WI38 (cell line): ENCODE data around the gene EMC8.

Source experiments
- H3K4me3 ChIP-seq: 2 replicates; pipeline ENCODE4 v1.5.1; 2011; ENCODE audit warnings: low read depth, mild to moderate bottlenecking, control low read depth, low read length
- TF ChIP-seq, protein P1 (sequence below): IDR thresholded peaks from 2 replicates; pipeline ENCODE4 v1.5.1; 2012; ENCODE audit warnings: low read depth, mild to moderate bottlenecking, control low read depth, low read length

EMC8 gene

DNA sequence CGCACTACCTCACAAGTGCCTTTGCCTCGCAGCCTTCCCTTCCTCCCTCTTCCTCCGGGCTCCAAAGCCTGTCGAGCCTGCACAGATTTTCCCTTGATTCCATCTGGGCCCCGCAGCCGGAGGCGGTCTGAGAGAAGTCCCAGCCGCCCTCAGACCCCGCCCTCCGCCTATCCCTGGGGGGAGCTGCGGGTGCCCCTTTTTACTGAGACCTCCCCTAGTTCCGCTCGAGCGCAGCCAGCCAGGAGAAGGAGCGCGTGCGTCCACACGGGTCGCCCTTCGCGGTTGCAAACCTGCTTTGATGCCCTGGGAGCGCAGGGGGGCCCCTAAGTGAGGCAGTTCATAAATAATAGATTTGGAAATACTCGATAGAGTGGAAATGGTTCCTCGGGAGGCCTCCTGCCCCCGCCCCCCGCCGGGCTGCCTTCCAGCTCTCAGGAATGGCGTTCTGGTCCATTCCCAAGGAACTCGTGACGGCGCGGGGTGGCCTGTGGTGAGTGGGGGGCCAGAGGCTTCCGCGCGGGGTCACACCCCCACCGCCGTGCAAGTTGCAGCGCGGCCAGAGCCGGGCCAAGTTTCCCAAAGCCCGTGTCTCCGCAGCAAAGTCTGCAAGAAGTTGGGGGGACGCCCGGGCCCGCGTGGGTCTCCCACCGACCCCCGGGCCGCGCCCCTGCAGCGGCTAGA, 49.1 kb downstream of the EMC8 start:
- peak overlapping the region; percentile 69 for H3K4me3 ChIP-seq
- TF ChIP-seq, protein P1, sequence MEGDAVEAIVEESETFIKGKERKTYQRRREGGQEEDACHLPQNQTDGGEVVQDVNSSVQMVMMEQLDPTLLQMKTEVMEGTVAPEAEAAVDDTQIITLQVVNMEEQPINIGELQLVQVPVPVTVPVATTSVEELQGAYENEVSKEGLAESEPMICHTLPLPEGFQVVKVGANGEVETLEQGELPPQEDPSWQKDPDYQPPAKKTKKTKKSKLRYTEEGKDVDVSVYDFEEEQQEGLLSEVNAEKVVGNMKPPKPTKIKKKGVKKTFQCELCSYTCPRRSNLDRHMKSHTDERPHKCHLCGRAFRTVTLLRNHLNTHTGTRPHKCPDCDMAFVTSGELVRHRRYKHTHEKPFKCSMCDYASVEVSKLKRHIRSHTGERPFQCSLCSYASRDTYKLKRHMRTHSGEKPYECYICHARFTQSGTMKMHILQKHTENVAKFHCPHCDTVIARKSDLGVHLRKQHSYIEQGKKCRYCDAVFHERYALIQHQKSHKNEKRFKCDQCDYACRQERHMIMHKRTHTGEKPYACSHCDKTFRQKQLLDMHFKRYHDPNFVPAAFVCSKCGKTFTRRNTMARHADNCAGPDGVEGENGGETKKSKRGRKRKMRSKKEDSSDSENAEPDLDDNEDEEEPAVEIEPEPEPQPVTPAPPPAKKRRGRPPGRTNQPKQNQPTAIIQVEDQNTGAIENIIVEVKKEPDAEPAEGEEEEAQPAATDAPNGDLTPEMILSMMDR = no peak; the same call in 1 of the 2 replicates

DNA sequence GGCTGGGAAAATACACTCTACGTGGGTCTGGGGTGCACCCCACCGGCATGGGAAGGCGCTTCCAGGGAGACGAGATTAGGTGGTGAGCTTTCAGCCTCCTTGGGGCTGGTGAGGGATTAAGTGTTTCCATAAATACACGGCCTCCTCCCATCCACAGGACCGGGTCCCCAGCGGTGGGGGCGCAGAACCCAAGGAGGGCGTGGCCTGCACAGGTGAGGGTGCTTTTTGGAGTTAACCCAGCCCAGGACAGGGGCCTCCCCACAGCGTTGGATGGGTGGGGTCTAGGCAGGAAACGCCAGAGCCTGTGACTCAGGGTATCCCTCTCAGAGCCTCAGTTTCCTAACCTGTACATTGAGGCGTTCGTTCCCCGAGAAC, 49.6 kb downstream of the EMC8 start:
- H3K4me3 ChIP-seq = peak overlapping the region; percentile 69
- TF ChIP-seq, protein P1 = no peak

DNA sequence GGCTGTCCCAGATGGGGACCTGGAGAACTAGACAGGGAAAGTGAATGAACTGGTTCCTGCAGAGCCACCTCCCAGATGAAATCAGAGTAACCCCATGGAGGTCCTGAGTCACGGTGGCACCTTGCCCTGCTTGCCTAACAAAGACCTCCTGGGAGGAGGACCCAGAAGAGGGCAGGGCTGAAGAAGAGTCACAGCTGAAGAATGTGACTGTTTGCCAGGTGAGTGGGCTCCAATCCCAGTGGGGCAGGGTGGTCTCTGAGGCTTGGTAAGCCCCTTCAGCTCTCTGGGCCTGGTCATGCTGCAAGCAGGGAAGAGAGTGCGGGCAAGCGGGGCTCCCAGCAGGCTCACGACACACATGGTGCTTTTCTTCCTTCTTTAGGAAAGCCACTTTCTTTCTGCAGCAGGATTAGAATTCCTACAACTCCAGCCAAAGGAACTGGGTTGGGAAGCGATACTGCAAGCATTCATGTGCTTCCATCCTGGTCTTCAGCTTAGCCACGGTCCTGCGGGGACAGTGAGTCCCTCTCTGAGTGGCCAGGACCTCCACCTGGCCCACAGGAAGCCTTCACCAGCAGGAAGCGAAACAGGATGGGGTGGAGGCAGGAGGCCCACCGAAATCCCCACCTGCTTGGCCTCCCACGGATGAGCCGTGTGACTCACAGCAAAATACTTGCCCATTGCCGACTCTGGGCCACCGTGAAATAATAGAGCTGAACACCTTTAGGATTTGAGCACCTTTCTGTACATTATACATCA, 52.7 kb downstream of the EMC8 start:
- TF ChIP-seq, protein P1 = no peak
- H3K4me3 ChIP-seq = no peak overlapping the region

DNA sequence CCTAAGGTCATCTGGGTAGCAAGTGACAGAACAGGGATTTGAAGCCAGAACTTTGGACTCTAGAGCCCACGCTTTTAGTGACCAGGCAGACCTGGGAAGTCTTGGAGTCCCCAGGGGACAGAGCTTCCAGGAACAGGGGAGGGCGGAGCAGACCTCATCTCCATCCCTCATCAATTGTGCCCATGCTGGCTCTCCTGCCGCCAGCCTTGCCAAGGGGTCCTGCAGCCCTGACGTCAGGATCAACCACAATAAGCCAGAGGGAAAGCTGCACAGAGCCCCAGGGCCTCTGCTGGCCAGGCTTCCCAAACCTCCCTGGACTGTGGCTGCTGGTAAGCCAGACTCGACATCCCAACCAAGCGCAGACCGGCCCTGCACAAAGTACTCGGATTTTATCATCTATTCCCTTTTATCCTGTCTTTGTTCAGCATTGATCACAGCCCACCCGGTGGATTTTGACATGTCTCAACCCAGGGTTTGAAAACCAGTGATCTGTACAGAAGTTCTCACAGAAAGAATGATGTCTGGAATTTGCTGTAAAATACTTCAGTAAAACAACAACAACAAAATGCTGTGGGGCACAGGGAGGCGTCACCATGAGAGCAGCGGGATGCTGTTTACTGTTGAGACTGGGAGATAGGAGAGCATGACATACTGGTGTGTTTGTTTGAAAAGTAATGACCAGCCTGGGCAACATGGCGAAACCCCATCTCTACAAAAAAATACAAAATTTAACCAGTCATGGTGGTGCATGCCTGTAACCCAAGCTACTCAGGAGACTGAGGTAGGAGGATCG, 60.2 kb downstream of the EMC8 start:
- no peak overlapping the region for H3K4me3 ChIP-seq
- TF ChIP-seq, protein P1 = no peak

DNA sequence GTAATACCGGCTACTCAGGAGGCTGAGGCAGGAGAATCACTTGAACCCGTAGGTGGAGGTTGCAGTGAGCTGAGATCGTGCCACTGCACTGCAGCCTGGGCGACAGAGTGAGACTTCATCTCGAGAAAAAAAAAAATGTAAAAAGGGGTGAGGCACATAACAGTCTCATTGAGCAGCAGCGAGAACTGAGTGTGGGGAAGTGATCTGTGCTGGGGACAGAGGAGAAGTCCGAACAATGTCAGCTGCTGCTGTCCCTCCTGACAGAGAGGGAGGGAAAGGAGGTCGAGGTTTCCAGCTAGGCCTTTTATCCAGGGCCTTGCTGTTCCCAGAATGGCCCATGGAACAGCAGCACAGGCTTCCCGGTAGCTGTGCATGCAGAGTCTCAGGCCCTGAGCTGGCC, 62.4 kb downstream of the EMC8 start:
- TF ChIP-seq, protein P1 = no peak
- H3K4me3 ChIP-seq = no peak overlapping the region

DNA sequence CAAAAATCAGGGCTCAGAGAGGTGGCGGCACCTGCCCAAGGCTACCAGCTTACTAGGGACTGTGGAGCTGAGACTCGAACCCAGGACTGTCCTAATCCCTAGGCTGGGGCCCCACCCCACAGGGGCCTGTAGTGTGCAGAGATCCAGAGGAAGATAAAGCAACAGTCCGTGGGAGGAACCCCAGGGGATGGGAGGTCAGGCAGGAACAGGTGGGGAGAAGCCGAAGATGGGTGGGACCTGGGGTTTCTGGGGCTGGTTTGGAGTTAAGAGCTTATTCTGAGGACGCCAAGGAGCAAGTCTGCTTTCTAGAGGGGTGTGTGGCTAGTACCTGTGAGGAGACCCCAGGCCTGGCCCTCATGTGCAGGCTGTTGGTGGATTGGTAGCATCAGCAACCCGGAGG, 63.4 kb downstream of the EMC8 start:
- no peak overlapping the region for H3K4me3 ChIP-seq
- TF ChIP-seq, protein P1 = no peak
